ENCODE results near the gene TBC1D22A.

- TF ChIP-seq, protein P1, sequence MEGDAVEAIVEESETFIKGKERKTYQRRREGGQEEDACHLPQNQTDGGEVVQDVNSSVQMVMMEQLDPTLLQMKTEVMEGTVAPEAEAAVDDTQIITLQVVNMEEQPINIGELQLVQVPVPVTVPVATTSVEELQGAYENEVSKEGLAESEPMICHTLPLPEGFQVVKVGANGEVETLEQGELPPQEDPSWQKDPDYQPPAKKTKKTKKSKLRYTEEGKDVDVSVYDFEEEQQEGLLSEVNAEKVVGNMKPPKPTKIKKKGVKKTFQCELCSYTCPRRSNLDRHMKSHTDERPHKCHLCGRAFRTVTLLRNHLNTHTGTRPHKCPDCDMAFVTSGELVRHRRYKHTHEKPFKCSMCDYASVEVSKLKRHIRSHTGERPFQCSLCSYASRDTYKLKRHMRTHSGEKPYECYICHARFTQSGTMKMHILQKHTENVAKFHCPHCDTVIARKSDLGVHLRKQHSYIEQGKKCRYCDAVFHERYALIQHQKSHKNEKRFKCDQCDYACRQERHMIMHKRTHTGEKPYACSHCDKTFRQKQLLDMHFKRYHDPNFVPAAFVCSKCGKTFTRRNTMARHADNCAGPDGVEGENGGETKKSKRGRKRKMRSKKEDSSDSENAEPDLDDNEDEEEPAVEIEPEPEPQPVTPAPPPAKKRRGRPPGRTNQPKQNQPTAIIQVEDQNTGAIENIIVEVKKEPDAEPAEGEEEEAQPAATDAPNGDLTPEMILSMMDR (IDR thresholded peaks at IDR 0.05; ENCODE audit: poor library complexity) = no peak
- TF ChIP-seq EZH2phosphoT487 (IDR thresholded peaks at IDR 0.05; ENCODE audit: low read depth, severe bottlenecking, unreplicated experiment) (no peak), EZH2 (IDR thresholded peaks at IDR 0.05; ENCODE audit: borderline replicate concordance) (no peak)
Observed at GRCh38 chr22:46846150-46846831, 83.8 kb downstream of the TBC1D22A start.
